Panc1 (cell line): ENCODE measurements around the gene BPTF. TPM values are rescaled to one million over a fixed set of nuclear protein-coding genes. Genes with fewer than 3 reads are reported as not detected.
A peak's percentile ranks its signal among the peaks of the same experiment; 100 is the strongest.

Source experiments
- ATAC-seq: fragments of 200-7000 bp; cut with Tn5 transposase; 2 replicates; pipeline ENCODE4 v1.9.1; 2020; ENCODE audit warnings: mild to moderate bottlenecking, moderate library complexity
- BruUV-seq: library from RNA; stranded (reverse); fragments of 400-500 nt; replicated peaks from 2 replicates; lab custom pipeline; 2021; lab: Mats Ljungman, UMichigan
- CTCF ChIA-PET: fragments of 300-600 bp; sonication (Branson Sonifier 250); formaldehyde crosslinking; loops from one replicate; lab custom pipeline; 2022; ENCODE audit warnings: antibody characterized with exemption; lab: Charles Lee
- POLR2A ChIA-PET: fragments of 300-600 bp; sonication (Branson Sonifier 250); formaldehyde crosslinking; loops from one replicate; lab custom pipeline; 2022; ENCODE audit warnings: antibody characterized with exemption; lab: Charles Lee
- DNase-seq: peaks from one replicate; pipeline ENCODE4 v3.0.0-alpha.2; 2010; ENCODE audit warnings: low read depth, low spot score
- H3K27ac ChIP-seq: 2 replicates; pipeline ENCODE4 v1.5.1; 2011; ENCODE audit warnings: mild to moderate bottlenecking, low read length, inconsistent platforms
- H3K27me3 ChIP-seq: fragments of 200-500 bp; sonication (Bioruptor generic); 2 replicates; pipeline ENCODE4 v1.6.0; 2014; ENCODE audit warnings: low read length, inconsistent platforms; ENCODE audit not compliant: control insufficient read depth, insufficient read depth
- H3K36me3 ChIP-seq: fragments of 200-500 bp; sonication (Bioruptor generic); 2 replicates; pipeline ENCODE4 v1.5.1; 2014; ENCODE audit warnings: inconsistent platforms, mild to moderate bottlenecking, low read length, moderate library complexity; ENCODE audit not compliant: control insufficient read depth, insufficient read depth
- H3K4me1 ChIP-seq: 2 replicates; pipeline ENCODE4 v1.5.1; 2011; ENCODE audit warnings: inconsistent platforms, mild to moderate bottlenecking, low read length, moderate library complexity; ENCODE audit not compliant: control insufficient read depth, insufficient read depth
- H3K4me3 ChIP-seq, 2 experiments: 2 replicates each; pipeline ENCODE4 v1.5.1; 2011 to 2012; ENCODE audit warnings: low read depth in 2 of 2, low read length in 2 of 2, mild to moderate bottlenecking in 2 of 2, inconsistent platforms in 1 of 2, moderate library complexity in 1 of 2
- H3K9me3 ChIP-seq: fragments of 200-500 bp; sonication (Bioruptor generic); 2 replicates; pipeline ENCODE4 v1.5.1; 2014; ENCODE audit warnings: low read depth, mild to moderate bottlenecking, inconsistent platforms, low read length, moderate library complexity; ENCODE audit not compliant: control insufficient read depth, insufficient read depth
- CTCF ChIP-seq: fragments of 450-650 bp; IDR thresholded peaks from 2 replicates; pipeline ENCODE4 v1.5.1; 2017; ENCODE audit warnings: mild to moderate bottlenecking
- POLR2AphosphoS5 ChIP-seq: IDR thresholded peaks from 2 replicates; pipeline ENCODE4 v1.6.1; 2012; ENCODE audit warnings: mild to moderate bottlenecking, low read depth, low read length, moderate library complexity
- REST ChIP-seq, 2 experiments: IDR thresholded peaks; 2 replicates each; pipeline ENCODE4 v1.6.1; 2011 to 2012; ENCODE audit warnings: low read depth in 2 of 2, control low read depth in 1 of 2, low read length in 1 of 2, mild to moderate bottlenecking in 1 of 2, moderate library complexity in 1 of 2; ENCODE audit not compliant: insufficient read depth in 1 of 2
- SIN3A ChIP-seq: IDR thresholded peaks from 2 replicates; pipeline ENCODE4 v1.6.1; 2012; ENCODE audit warnings: low read depth, mild to moderate bottlenecking, low read length, moderate library complexity, borderline replicate concordance; ENCODE audit not compliant: insufficient read depth
- TCF7L2 ChIP-seq: IDR thresholded peaks from 2 replicates; pipeline ENCODE4 v1.6.1; 2011; ENCODE audit warnings: mild to moderate bottlenecking, low read depth, low read length, inconsistent platforms
- in situ Hi-C: cut with HindIII; loops from 2 replicates; pipeline ENCODE4 v1.10.0; 2016; ENCODE audit warnings: low sequenced_read_pairs, low pct_unique_long_range_greater_than_20kb
- intact Hi-C: fragments of 100-400 bp; cut with micrococcal nuclease; formaldehyde crosslinking; loops from one replicate; pipeline ENCODE4 v1.10.0; 2022; ENCODE audit not compliant: unreplicated experiment
- total RNA-seq: library from RNA; stranded (reverse); gene quantifications from one replicate; pipeline ENCODE4 v1.2.1, GENCODE V29; 2021; ENCODE audit not compliant: unreplicated experiment

BPTF gene
- total RNA-seq, 1 experiment from 2014 or later = 51.1 TPM

- POLR2A ChIA-PET = no interaction called here
These were observed 46.1 kb upstream of the BPTF start for GRCh38 chr17:67779098-67779672.

GRCh38 chr17:67784364-67785121, 40.8 kb upstream of the BPTF start:
- ChIA-PET POLR2A (no interaction called here), CTCF (interaction anchor here (0.9 kb wide), 1 partner anchor 8 kb away, joined by 6 read pairs; no protein-coding TSS in a partner anchor)
- TF ChIP-seq POLR2AphosphoS5 = no peak
- no peak for TF ChIP-seq CTCF
- no peak for TF ChIP-seq TCF7L2
- TF ChIP-seq REST (IDR thresholded peaks at IDR 0.05; ENCODE audit: insufficient read depth in 1 of 2, low read depth in 2 of 2, low read length in 1 of 2) = no peak
- TF ChIP-seq SIN3A = no peak
- no peaks in the 10 kb centered on the region for H3K9me3 ChIP-seq
- no peaks in the 10 kb centered on the region for H3K27me3 ChIP-seq
- H3K27ac ChIP-seq = no peak overlapping the region
- no peaks in the 10 kb centered on the region for H3K4me1 ChIP-seq
- BruUV-seq = no TSS peak
- H3K36me3 ChIP-seq = no peaks in the 10 kb centered on the region
- intact Hi-C loops (no loop called here), in situ Hi-C loops (no loop called here)
- ATAC-seq (no peak), DNase-seq (no peak)
- H3K4me3 ChIP-seq = no peak overlapping the region

More at GRCh38 chr17:67779098-67779672, 46.1 kb upstream of the BPTF start:
- H3K4me3 ChIP-seq = peak overlapping the region; percentile 6 to 33; a peak in 3 of 4 replicates
- no peak overlapping the region for H3K27ac ChIP-seq
- no peaks in the 10 kb centered on the region for H3K9me3 ChIP-seq
- BruUV-seq = no TSS peak
- CTCF ChIA-PET = no interaction called here
- no peaks in the 10 kb centered on the region; the same call in 1 of the 2 replicates for H3K4me1 ChIP-seq
- in situ Hi-C loops = no loop called here
- intact Hi-C loops = no loop called here
- ATAC-seq (peak; percentile 88), DNase-seq (no peak)
- TF ChIP-seq SIN3A (no peak), CTCF (peak; percentile 87)
- no peaks in the 10 kb centered on the region for H3K36me3 ChIP-seq
- no peaks in the 10 kb centered on the region for H3K27me3 ChIP-seq
